ENCODE measurements around the gene FAM53A. TPM values are rescaled to one million over a fixed set of nuclear protein-coding genes. Genes with fewer than 3 reads are reported as not detected.
"Not testable (repeated sequence)": the region's sequence is repeated elsewhere in the genome, so short reads cannot be mapped to it uniquely, and the experiment has no call there.

The FAM53A gene
- total RNA-seq, 1 donor = 0.86 TPM

DNA sequence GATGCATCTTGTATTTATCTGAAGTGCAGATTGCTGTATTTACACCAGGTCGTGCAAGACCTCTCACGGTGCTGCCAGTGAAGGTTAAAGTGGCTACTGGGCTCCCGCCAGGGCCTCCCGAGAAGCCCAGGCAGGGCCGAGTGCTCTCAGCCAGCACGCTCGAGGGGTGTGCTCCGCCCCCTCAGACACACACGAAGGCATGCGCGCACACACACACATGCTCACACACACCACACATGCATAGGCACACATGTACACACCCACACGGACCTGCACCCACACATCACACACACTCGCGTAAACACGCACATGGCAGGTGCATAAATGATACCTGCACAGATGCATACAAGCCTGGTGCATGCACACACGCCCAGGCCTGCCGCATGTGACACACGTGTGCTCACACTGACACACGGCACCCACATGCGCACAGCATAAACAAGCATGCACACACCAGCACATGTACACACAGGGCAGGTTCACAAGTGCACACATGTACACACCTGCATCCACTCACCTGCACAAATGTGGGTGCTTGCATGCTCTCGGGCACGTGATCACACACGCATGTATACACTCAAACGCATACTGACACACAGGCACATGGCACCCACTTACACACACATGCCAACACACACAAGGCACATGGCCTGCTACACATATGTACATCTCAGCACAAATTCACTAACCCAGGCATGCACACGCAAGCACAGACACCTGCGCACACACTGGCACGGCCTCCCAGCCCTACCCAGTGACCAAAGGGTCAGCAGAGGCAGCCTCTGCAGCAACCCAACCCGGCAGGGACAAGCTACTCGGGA is 71.6 kb downstream of the FAM53A start:
- TF ChIP-seq CTCF (IDR thresholded peaks at IDR 0.05; ENCODE audit: insufficient read depth, low read depth, low read length) = no peak
- no peak overlapping the region for H3K4me3 ChIP-seq (ENCODE audit: low read depth, low read length)

GRCh38 chr4:1611501-1611870 is 72.6 kb downstream of the FAM53A start:
- no peak for TF ChIP-seq CTCF (IDR thresholded peaks at IDR 0.05; ENCODE audit: insufficient read depth, low read depth, low read length)
- DNase-seq (ENCODE audit: low read depth) = no peak
- H3K4me3 ChIP-seq (ENCODE audit: low read depth, low read length) = no peak overlapping the region

More for the DNA sequence above, 71.6 kb downstream of the FAM53A start:
- DNase-seq (ENCODE audit: low read depth) = no peak

GRCh38 chr4:1610791-1611500 is 73.2 kb downstream of the FAM53A start:
- TF ChIP-seq CTCF (IDR thresholded peaks at IDR 0.05; ENCODE audit: insufficient read depth, low read depth, low read length) = no peak
- no peak for DNase-seq (ENCODE audit: low read depth)
- no peak overlapping the region for H3K4me3 ChIP-seq (ENCODE audit: low read depth, low read length)

- DNase-seq (ENCODE audit: low read depth) = no peak
- no peak for TF ChIP-seq CTCF (IDR thresholded peaks at IDR 0.05; ENCODE audit: insufficient read depth, low read depth, low read length)
- no peak overlapping the region for H3K4me3 ChIP-seq (ENCODE audit: low read depth, low read length)
Observed at GRCh38 chr4:1609901-1610790, 74.0 kb downstream of the FAM53A start.

DNA sequence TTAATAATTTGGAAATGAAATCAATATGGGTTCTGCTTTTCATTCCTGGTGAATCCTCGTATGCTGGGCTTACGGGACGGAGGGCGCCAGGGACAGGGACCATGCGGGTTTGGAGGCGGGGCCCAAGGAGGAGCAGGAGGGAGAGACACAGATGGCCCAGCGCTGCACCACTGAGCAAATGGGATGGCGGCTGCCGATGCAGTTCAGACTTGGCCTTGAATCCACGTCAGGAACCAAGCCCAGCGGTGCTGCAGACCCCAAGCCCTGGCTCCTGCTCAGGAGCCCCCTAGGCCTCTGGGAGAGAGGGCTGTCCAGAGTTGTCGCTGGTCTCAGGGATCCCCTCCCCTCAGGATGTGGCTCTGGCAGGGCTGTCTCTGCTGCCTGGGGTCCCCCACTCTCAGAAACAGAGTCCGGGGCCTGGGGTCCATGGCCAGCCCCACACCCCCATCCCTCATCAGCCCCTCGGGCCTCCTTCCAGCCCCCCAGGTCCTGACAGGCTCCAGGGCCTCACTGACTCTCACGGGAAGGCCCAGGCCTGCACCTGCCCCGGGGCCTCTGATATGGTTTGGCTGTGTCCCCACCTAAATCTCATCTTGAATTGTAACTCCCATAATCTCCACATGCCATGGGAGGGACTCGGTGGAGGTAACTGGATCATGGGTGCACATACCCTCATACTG is 75.2 kb downstream of the FAM53A start:
- H3K4me3 ChIP-seq (ENCODE audit: low read depth, low read length) = no peak overlapping the region
- DNase-seq (ENCODE audit: low read depth) = no peak
- no peak for TF ChIP-seq CTCF (IDR thresholded peaks at IDR 0.05; ENCODE audit: insufficient read depth, low read depth, low read length)

- H3K4me3 ChIP-seq (ENCODE audit: low read depth, low read length) = no peak overlapping the region
- DNase-seq (ENCODE audit: low read depth) = no peak
- TF ChIP-seq CTCF (IDR thresholded peaks at IDR 0.05; ENCODE audit: insufficient read depth, low read depth, low read length) = no peak
Observed at GRCh38 chr4:1608196-1608820, 75.8 kb downstream of the FAM53A start.

DNA sequence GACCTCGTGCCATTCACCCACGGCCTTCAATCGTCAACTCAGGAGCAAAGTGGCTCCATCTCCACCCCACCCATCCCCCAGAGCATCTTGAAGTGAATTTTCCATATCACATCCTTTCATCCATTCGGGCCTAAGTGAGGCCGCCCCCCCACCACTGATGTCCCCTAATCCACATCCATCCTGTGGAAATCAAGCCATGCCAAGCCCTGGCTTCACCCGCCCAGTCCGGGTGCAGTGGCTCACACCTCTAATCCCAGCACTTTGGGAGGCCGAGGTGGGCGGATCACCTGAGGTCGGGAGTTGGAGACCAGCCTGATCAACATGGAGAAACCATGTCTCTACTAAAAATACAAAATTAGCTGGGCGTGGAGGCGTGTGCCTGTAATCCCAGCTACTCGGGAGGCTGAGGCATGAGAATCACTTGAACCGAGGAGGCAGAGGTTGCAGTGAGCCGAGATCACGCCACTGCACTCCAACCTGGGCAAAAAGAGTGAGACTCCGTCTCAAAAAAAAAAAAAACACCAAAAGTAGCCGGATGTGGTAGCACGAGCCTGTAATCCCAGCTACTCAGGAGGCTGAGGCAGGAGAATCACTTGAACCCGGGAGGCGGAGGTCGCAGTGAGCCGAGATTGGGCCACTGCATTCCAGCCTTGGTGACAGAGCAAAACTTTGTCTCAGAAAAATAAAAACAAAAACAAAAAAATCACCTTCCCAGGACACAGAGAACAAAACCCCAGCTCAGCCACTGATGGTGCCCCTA is 76.5 kb downstream of the FAM53A start:
- not testable (repeated sequence) for DNase-seq (ENCODE audit: low read depth); H3K4me3 ChIP-seq (ENCODE audit: low read depth, low read length)

Measured in fibroblast of villous mesenchyme (primary cell).